Measurements from ENCODE around the gene COX6B2. TPM values are rescaled to one million over a fixed set of nuclear protein-coding genes. Genes with fewer than 3 reads are reported as not detected.

The COX6B2 gene
- total RNA-seq, 4 donors from 2014 or later = not detected

DNA sequence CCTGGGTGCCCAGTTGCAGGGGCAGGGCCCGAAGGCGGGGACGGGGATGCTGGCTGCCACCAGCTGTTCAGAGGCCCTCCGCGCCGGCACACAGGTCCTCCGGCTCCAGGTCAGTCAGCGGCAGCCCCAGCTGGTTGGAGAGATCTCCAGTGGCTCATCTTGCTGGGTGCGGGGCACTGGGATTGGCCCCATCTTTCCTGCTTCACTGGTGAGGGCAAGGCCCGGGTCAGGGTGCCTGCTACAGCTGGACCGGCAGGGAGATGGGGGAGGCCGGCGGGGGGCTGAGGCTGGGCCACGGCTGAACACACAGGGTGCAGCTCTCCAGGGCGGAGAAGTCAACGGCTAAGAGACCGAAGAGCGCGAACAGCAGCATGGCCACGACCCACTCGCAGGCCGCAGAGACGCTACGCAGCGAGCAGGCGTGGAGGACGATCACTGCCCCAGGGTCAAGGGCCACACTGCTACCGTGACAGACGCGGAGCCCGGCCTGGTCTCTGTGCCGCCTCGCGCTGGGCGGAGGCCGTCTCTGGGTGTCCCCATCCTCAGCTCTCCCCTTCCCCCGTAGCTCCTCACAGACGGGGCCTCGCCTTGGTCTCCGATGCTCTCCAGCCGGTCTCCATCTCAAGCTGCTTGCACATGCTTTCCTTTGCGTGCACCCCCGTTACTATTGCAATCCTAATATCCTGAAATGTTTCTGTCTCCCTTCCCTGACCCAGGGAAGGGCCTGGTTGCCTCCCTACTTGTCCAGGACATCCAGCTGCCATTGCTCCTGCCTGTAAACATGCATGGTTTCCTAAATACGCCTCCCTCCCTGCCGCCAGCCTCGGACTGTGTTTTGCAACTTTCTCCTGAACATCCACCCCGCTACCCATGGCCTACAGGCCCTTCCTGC lies 41.7 kb downstream of the COX6B2 start:
- no peaks in the 10 kb centered on the region for H3K36me3 ChIP-seq
- in situ Hi-C loops (cut with MboI; ENCODE audit: low sequenced_read_pairs in 4 of 4) (no loop called here), intact Hi-C loops (cut with DNase I; ENCODE audit: low total_unique reads) (no loop called here)
- no peak overlapping the region for H3K4me3 ChIP-seq
- ATAC-seq (no peak), DNase-seq (no peak)
- H3K27ac ChIP-seq = no peak overlapping the region
- H3K4me1 ChIP-seq = no peaks in the 10 kb centered on the region
- TF ChIP-seq, protein P1, sequence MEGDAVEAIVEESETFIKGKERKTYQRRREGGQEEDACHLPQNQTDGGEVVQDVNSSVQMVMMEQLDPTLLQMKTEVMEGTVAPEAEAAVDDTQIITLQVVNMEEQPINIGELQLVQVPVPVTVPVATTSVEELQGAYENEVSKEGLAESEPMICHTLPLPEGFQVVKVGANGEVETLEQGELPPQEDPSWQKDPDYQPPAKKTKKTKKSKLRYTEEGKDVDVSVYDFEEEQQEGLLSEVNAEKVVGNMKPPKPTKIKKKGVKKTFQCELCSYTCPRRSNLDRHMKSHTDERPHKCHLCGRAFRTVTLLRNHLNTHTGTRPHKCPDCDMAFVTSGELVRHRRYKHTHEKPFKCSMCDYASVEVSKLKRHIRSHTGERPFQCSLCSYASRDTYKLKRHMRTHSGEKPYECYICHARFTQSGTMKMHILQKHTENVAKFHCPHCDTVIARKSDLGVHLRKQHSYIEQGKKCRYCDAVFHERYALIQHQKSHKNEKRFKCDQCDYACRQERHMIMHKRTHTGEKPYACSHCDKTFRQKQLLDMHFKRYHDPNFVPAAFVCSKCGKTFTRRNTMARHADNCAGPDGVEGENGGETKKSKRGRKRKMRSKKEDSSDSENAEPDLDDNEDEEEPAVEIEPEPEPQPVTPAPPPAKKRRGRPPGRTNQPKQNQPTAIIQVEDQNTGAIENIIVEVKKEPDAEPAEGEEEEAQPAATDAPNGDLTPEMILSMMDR (IDR thresholded peaks at IDR 0.05 in 4 of 5, conservative IDR thresholded peaks at IDR 0.05 in 1 of 5) = no peak
- TF ChIP-seq POLR2A (IDR thresholded peaks at IDR 0.05) = no peak
- no peaks in the 10 kb centered on the region for H3K27me3 ChIP-seq
- H3K9me3 ChIP-seq = no peaks in the 10 kb centered on the region

DNA sequence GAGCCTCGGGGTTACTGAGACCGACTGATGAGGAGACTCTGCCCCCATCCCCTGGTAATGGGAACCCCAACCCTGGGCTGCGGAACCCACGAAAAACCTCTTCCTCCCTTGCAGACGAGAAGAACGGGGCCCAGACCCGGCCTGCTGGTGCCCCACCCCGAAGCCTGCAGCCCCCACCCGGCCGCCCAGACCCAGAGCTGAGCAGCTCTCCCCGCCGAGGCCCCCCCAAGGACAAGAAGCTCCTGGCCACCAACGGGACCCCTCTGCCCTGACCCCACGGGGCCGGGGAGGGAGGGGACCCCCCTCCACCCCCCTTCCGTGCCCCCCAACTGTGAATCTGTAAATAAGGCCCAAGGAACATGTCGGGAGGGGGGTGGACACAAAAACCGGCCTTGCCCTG lies 42.7 kb downstream of the COX6B2 start:
- TF ChIP-seq, protein P1 (IDR thresholded peaks at IDR 0.05 in 4 of 5, conservative IDR thresholded peaks at IDR 0.05 in 1 of 5) = no peak
- no peak for TF ChIP-seq POLR2A (IDR thresholded peaks at IDR 0.05)
- no peaks in the 10 kb centered on the region for H3K4me1 ChIP-seq
- DNase-seq (no peak), ATAC-seq (no peak)
- no peaks in the 10 kb centered on the region for H3K27me3 ChIP-seq
- H3K4me3 ChIP-seq = no peak overlapping the region
- no peaks in the 10 kb centered on the region for H3K9me3 ChIP-seq
- no peaks in the 10 kb centered on the region for H3K36me3 ChIP-seq
- intact Hi-C loops (cut with DNase I; ENCODE audit: low total_unique reads) (no loop called here), in situ Hi-C loops (cut with MboI; ENCODE audit: low sequenced_read_pairs in 4 of 4) (no loop called here)
- no peak overlapping the region for H3K27ac ChIP-seq

DNA sequence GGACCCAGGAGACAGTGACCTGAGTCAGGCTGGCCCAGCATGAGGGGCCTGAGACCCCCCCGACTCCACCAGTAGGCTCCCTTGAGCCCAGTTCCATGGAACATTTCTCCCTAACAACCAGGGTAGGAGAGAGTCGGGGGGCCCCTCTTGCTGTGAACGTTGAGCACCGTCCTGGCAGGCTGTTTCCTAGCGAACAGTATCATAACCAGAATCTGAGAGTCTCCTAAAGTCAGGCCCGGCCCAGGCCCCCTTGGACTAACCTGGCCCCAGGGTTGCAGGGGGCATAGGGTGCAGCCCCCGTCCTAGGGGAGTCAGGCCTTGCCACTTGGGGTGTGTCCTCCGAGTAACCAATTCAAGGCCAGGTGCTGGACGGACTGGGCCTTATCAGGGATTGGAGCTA lies 43.1 kb downstream of the COX6B2 start:
- intact Hi-C loops (cut with DNase I; ENCODE audit: low total_unique reads) = no loop called here
- no peaks in the 10 kb centered on the region for H3K27me3 ChIP-seq
- no peak for DNase-seq
- no peaks in the 10 kb centered on the region for H3K36me3 ChIP-seq
- no peak for ATAC-seq
- TF ChIP-seq POLR2A (IDR thresholded peaks at IDR 0.05) = no peak
- TF ChIP-seq, protein P1 (IDR thresholded peaks at IDR 0.05 in 4 of 5, conservative IDR thresholded peaks at IDR 0.05 in 1 of 5) = no peak
- no peak overlapping the region for H3K27ac ChIP-seq
- in situ Hi-C loops (cut with MboI; ENCODE audit: low sequenced_read_pairs in 4 of 4) = no loop called here
- H3K4me3 ChIP-seq = no peak overlapping the region
- no peaks in the 10 kb centered on the region for H3K9me3 ChIP-seq
- no peaks in the 10 kb centered on the region for H3K4me1 ChIP-seq

DNA sequence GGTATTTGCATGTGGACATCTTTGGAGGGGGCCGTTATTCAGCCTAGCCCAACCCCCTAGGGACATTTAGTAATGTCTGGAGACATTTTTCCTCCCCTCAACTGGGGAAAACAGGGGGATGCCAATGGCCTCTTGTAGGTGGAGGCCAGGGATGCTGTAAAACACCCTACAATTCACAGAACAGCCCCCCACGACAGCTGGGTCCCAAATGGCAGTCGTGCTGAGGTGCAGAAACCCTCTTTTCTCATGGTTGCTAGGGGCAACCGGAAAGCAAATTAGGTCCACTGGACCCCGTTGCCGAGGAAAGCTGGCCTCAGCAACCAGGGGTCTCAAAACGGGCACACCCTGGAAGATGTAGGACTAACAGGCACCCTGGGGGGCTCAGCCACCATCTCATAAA lies 44.0 kb downstream of the COX6B2 start:
- Histone ChIP-seq H3K4me3 (no peak overlapping the region), H3K9me3 (no peaks in the 10 kb centered on the region), H3K4me1 (no peaks in the 10 kb centered on the region), H3K27me3 (no peaks in the 10 kb centered on the region), H3K36me3 (no peaks in the 10 kb centered on the region), H3K27ac (no peak overlapping the region)
- in situ Hi-C loops (cut with MboI; ENCODE audit: low sequenced_read_pairs in 4 of 4) (no loop called here), intact Hi-C loops (cut with DNase I; ENCODE audit: low total_unique reads) (no loop called here)
- no peak for DNase-seq
- ATAC-seq = no peak
- TF ChIP-seq, protein P1 (IDR thresholded peaks at IDR 0.05 in 4 of 5, conservative IDR thresholded peaks at IDR 0.05 in 1 of 5) = no peak
- TF ChIP-seq POLR2A (IDR thresholded peaks at IDR 0.05) = no peak

All from gastrocnemius medialis (tissue), 4 donors.